ENCODE measurements around the gene EYA4. TPM values are rescaled to one million over a fixed set of nuclear protein-coding genes. Genes with fewer than 3 reads are reported as not detected.

The EYA4 gene
- total and polyA plus RNA-seq, 10 donors = 0.03 to 2.6 (median 1.3) TPM

GRCh38 chr6:133298801-133299200, 57.6 kb downstream of the EYA4 start:
- TF ChIP-seq POLR2A (IDR thresholded peaks at IDR 0.05) (no peak), POLR2AphosphoS5 (IDR thresholded peaks at IDR 0.05) (no peak), CTCF (IDR thresholded peaks at IDR 0.05 in 8 of 11, conservative IDR thresholded peaks at IDR 0.05 in 3 of 11) (no peak)

GRCh38 chr6:133300896-133301295, 59.7 kb downstream of the EYA4 start:
- H3K9me3 ChIP-seq = no peaks in the 10 kb centered on the region
- H3K27ac ChIP-seq = no peak overlapping the region
- H3K27me3 ChIP-seq (replicated peaks in 1 of 7) = no peaks in the 10 kb centered on the region
- no peaks in the 10 kb centered on the region for H3K36me3 ChIP-seq
- DNase-seq = no peak
- intact Hi-C loops (cut with DNase I; ENCODE audit: low total_unique reads) = no loop called here
- no peaks in the 10 kb centered on the region for H3K4me1 ChIP-seq
- H3K4me3 ChIP-seq = no peak overlapping the region
- 76 to 84% (median 79%) methylated on average over 3 of the region's 3 CpGs for WGBS, 5 donors
- TF ChIP-seq POLR2AphosphoS5 (IDR thresholded peaks at IDR 0.05) (no peak), POLR2A (IDR thresholded peaks at IDR 0.05) (no peak), CTCF (IDR thresholded peaks at IDR 0.05 in 8 of 11, conservative IDR thresholded peaks at IDR 0.05 in 3 of 11) (no peak)

More at GRCh38 chr6:133298801-133299200, 57.6 kb downstream of the EYA4 start:
- intact Hi-C loops (cut with DNase I; ENCODE audit: low total_unique reads) = no loop called here
- 76 to 89% (median 82%) methylated on average over 4 of the region's 4 CpGs for WGBS, 5 donors
- Histone ChIP-seq H3K27me3 (replicated peaks in 1 of 7) (no peaks in the 10 kb centered on the region), H3K36me3 (no peaks in the 10 kb centered on the region), H3K27ac (no peak overlapping the region), H3K4me3 (no peak overlapping the region), H3K4me1 (no peaks in the 10 kb centered on the region), H3K9me3 (no peaks in the 10 kb centered on the region)
- no peak for DNase-seq

- Histone ChIP-seq H3K9me3 (no peaks in the 10 kb centered on the region), H3K4me3 (no peak overlapping the region), H3K27me3 (replicated peaks in 1 of 7) (no peaks in the 10 kb centered on the region), H3K36me3 (no peaks in the 10 kb centered on the region), H3K27ac (no peak overlapping the region), H3K4me1 (no peaks in the 10 kb centered on the region)
- intact Hi-C loops (cut with DNase I; ENCODE audit: low total_unique reads) = no loop called here
- no peak for DNase-seq
- TF ChIP-seq POLR2A (IDR thresholded peaks at IDR 0.05) = no peak
- no peak for TF ChIP-seq CTCF (IDR thresholded peaks at IDR 0.05 in 8 of 11, conservative IDR thresholded peaks at IDR 0.05 in 3 of 11)
- no peak for TF ChIP-seq POLR2AphosphoS5 (IDR thresholded peaks at IDR 0.05)
- WGBS, 5 donors = 79 to 89% (median 83%) methylated on average over 5 of the region's 5 CpGs
Observed at GRCh38 chr6:133301835-133302234, 60.7 kb downstream of the EYA4 start.

GRCh38 chr6:133306931-133307330, 65.8 kb downstream of the EYA4 start:
- no peak overlapping the region for H3K4me3 ChIP-seq
- H3K27me3 ChIP-seq (replicated peaks in 1 of 7) = no peaks in the 10 kb centered on the region
- 70 to 84% (median 76%) methylated on average over 5 of the region's 5 CpGs for WGBS, 5 donors
- intact Hi-C loops (cut with DNase I; ENCODE audit: low total_unique reads) = no loop called here
- no peaks in the 10 kb centered on the region for H3K36me3 ChIP-seq
- H3K27ac ChIP-seq = no peak overlapping the region
- TF ChIP-seq POLR2AphosphoS5 (IDR thresholded peaks at IDR 0.05) (no peak), CTCF (IDR thresholded peaks at IDR 0.05 in 8 of 11, conservative IDR thresholded peaks at IDR 0.05 in 3 of 11) (no peak), POLR2A (IDR thresholded peaks at IDR 0.05) (no peak)
- H3K4me1 ChIP-seq = no peaks in the 10 kb centered on the region
- peaks cover 0 to 6% (median 0%) of the 10 kb centered on the region in 8 donors for H3K9me3 ChIP-seq
- no peak for DNase-seq
